ENCODE results near the gene ASMT. TPM values are rescaled to one million over a fixed set of nuclear protein-coding genes. Genes with fewer than 3 reads are reported as not detected.

ASMT gene
- polyA plus RNA-seq, 3 donors, result 0.69 TPM; not detected in 2

- peaks cover 0 to 2% (median 0%) of the 10 kb centered on the region in 3 donors for H3K27me3 Mint-ChIP-seq (ENCODE audit: low read depth in 3 of 3)
- H3K36me3 ChIP-seq (replicated peaks in 1 of 2; ENCODE audit: control insufficient read depth in 1 of 2, insufficient read depth in 2 of 2, low read length in 2 of 2), result no peaks in the 10 kb centered on the region
Observed at GRCh38 chrX:1582686-1583437, 32.0 kb upstream of the ASMT start.

More at GRCh38 chrX:1582686-1583437, 32.0 kb upstream of the ASMT start:
- 65% methylated on average over 25 of the region's 27 CpGs for WGBS (ENCODE audit: insufficient coverage)
- intact Hi-C loops (cut with micrococcal nuclease), result no loop called here
- peak; percentile 42 to 87 (median 54) for DNase-seq
- TF ChIP-seq CTCF (IDR thresholded peaks at IDR 0.05), result no peak
- Histone ChIP-seq H3K27ac (ENCODE audit: low read depth in 1 of 2, low read length in 2 of 2) (no peak overlapping the region), H3K79me2 (ENCODE audit: insufficient read depth, low read length) (no peaks in the 10 kb centered on the region), H2AFZ (ENCODE audit: insufficient read depth, low read depth, low read length, poor library complexity, severe bottlenecking) (no peak overlapping the region), H3K4me3 (replicated peaks in 1 of 3; ENCODE audit: low read depth in 2 of 3, low read length in 3 of 3) (no peak overlapping the region), H3K4me1 (ENCODE audit: control insufficient read depth in 1 of 2, insufficient read depth in 2 of 2, low read length in 2 of 2) (peaks cover 7 to 9% of the 10 kb centered on the region in 2 donors), H3K9me3 (replicated peaks in 1 of 2; ENCODE audit: control insufficient read depth in 1 of 2, insufficient read depth in 1 of 2, low read length in 2 of 2) (no peaks in the 10 kb centered on the region), H3K4me2 (replicated peaks; ENCODE audit: extremely low read depth, low read length, poor library complexity, severe bottlenecking) (no peak overlapping the region), H3K27me3 (ENCODE audit: control insufficient read depth in 2 of 2, insufficient read depth in 2 of 2, low read length in 2 of 2) (no peaks in the 10 kb centered on the region), H3K9ac (ENCODE audit: insufficient read depth, low read length, poor library complexity, severe bottlenecking) (no peak overlapping the region), H4K20me1 (ENCODE audit: insufficient read depth, low read length) (no peaks in the 10 kb centered on the region)
- Mint-ChIP-seq H3K36me3 (no peaks in the 10 kb centered on the region), H3K4me1 (peaks cover 15% of the 10 kb centered on the region), H3K9me3 (peaks cover 0 to 2% (median 0%) of the 10 kb centered on the region in 7 donors), H3K27ac (no peak overlapping the region), H3K4me3 (no peak overlapping the region)
